Caco-2 (cell line): Measurements from ENCODE around the gene ZNF688. TPM values are rescaled to one million over a fixed set of nuclear protein-coding genes. Genes with fewer than 3 reads are reported as not detected.

Source experiments
- BruUV-seq: library from RNA; stranded (reverse); fragments of 400-500 nt; replicated peaks from 2 replicates; lab custom pipeline; 2021; lab: Mats Ljungman, UMichigan
- CTCF ChIA-PET: fragments of 300-600 bp; sonication (Branson Sonifier 250); formaldehyde crosslinking; loops from one replicate; lab custom pipeline; 2022; ENCODE audit warnings: antibody characterized with exemption; lab: Charles Lee
- POLR2A ChIA-PET: fragments of 300-600 bp; sonication (Branson Sonifier 250); formaldehyde crosslinking; loops from one replicate; lab custom pipeline; 2022; ENCODE audit warnings: antibody characterized with exemption; lab: Charles Lee
- DNase-seq, 2 experiments: peaks; one replicate each; pipeline versions ENCODE4 v3.0.0 to v3.0.0-alpha.2; 2020 to 2022
- H3K27me3 ChIP-seq: replicated peaks from 2 replicates; pipeline ENCODE4 v1.6.0; 2011; ENCODE audit warnings: low read length; ENCODE audit not compliant: control insufficient read depth, insufficient read depth
- H3K36me3 ChIP-seq: 2 replicates; pipeline ENCODE4 v1.5.1; 2011; ENCODE audit warnings: low read length; ENCODE audit not compliant: control insufficient read depth, insufficient read depth
- H3K4me1 ChIP-seq: fragments of 250-450 bp; sonication (Bioruptor Pico); 2 replicates; pipeline ENCODE4 v1.5.1; 2020; ENCODE audit warnings: mild to moderate bottlenecking
- H3K4me3 ChIP-seq: 2 replicates; pipeline ENCODE4 v1.5.1; 2011; ENCODE audit warnings: low read depth, mild to moderate bottlenecking, control low read depth, low read length
- H3K9me3 ChIP-seq: fragments of 250-450 bp; sonication (Bioruptor Pico); 2 replicates; pipeline ENCODE4 v1.5.1; 2020; ENCODE audit warnings: mild to moderate bottlenecking, moderate library complexity
- H3K27ac Mint-ChIP-seq: one replicate; pipeline ENCODE4 v1.8.0; 2022; ENCODE audit warnings: mixed read lengths; ENCODE audit not compliant: unreplicated experiment
- H3K27me3 Mint-ChIP-seq: one replicate; pipeline ENCODE4 v1.8.0; 2022; ENCODE audit warnings: mixed read lengths; ENCODE audit not compliant: insufficient read depth, unreplicated experiment
- H3K36me3 Mint-ChIP-seq: one replicate; pipeline ENCODE4 v1.8.0; 2022; ENCODE audit warnings: mild to moderate bottlenecking, mixed read lengths; ENCODE audit not compliant: insufficient read depth, unreplicated experiment
- H3K4me1 Mint-ChIP-seq: one replicate; pipeline ENCODE4 v1.8.0; 2022; ENCODE audit warnings: low read depth, mixed read lengths; ENCODE audit not compliant: unreplicated experiment
- H3K4me3 Mint-ChIP-seq: one replicate; pipeline ENCODE4 v1.8.0; 2022; ENCODE audit warnings: mild to moderate bottlenecking, moderate library complexity, mixed read lengths; ENCODE audit not compliant: unreplicated experiment
- H3K9me3 Mint-ChIP-seq: one replicate; pipeline ENCODE4 v1.8.0; 2022; ENCODE audit warnings: mixed read lengths; ENCODE audit not compliant: unreplicated experiment
- intact Hi-C: fragments of 100-400 bp; cut with micrococcal nuclease; formaldehyde crosslinking; loops from one replicate; pipeline ENCODE4 v1.10.0; 2022; ENCODE audit not compliant: unreplicated experiment
- total RNA-seq: library from RNA; stranded (reverse); gene quantifications from 2 replicates; pipeline ENCODE4 v1.2.3, GENCODE V29; 2022
- TF ChIP-seq, protein P1 (sequence below), 2 experiments: fragments of 200-600 bp in 1 of 2; IDR thresholded peaks; 1 replicate in 1 of 2; 2 replicates in 1 of 2; pipeline versions ENCODE4 v1.5.1 to v1.8.0; 2011 to 2022; ENCODE audit warnings: antibody characterized with exemption in 1 of 2, control low read depth in 1 of 2, inconsistent platforms in 1 of 2, low read depth in 1 of 2, low read length in 1 of 2, mild to moderate bottlenecking in 1 of 2, moderate library complexity in 1 of 2; ENCODE audit not compliant: insufficient read depth in 1 of 2, severe bottlenecking in 1 of 2, unreplicated experiment in 1 of 2

The ZNF688 gene
- total RNA-seq, 1 experiment from 2014 or later: 6.2 TPM

DNA sequence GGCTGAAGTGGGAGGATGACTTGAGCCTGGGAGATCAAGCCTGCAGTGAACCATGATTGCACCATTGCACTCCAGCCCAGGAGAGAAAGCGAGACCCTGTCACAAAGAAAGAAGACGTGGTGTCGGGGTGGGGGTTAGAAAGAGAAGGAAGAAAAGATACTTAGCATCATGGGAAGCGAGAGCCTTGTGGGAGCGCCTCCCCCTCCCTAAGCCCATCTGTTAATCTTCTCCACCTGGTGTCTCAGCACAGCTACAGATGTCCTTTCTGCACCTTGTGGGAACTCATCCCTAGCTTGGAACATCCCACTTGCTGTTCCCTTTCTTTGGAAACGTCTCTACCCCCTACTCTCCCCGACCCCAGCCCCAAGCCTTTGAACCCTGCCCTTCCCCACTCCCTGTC, 6.0 kb downstream of the ZNF688 start:
- DNase-seq: no peak
- H3K27ac Mint-ChIP-seq: no peak overlapping the region
- Histone ChIP-seq H3K36me3 (no peaks in the 10 kb centered on the region), H3K9me3 (no peaks in the 10 kb centered on the region), H3K27me3 (no peaks in the 10 kb centered on the region), H3K4me3 (no peak overlapping the region), H3K4me1 (no peaks in the 10 kb centered on the region)
- H3K4me1 Mint-ChIP-seq: no peaks in the 10 kb centered on the region
- intact Hi-C loops: no loop called here
- POLR2A ChIA-PET: no interaction called here
- no TSS peak for BruUV-seq
- TF ChIP-seq, protein P1, sequence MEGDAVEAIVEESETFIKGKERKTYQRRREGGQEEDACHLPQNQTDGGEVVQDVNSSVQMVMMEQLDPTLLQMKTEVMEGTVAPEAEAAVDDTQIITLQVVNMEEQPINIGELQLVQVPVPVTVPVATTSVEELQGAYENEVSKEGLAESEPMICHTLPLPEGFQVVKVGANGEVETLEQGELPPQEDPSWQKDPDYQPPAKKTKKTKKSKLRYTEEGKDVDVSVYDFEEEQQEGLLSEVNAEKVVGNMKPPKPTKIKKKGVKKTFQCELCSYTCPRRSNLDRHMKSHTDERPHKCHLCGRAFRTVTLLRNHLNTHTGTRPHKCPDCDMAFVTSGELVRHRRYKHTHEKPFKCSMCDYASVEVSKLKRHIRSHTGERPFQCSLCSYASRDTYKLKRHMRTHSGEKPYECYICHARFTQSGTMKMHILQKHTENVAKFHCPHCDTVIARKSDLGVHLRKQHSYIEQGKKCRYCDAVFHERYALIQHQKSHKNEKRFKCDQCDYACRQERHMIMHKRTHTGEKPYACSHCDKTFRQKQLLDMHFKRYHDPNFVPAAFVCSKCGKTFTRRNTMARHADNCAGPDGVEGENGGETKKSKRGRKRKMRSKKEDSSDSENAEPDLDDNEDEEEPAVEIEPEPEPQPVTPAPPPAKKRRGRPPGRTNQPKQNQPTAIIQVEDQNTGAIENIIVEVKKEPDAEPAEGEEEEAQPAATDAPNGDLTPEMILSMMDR (IDR thresholded peaks at IDR 0.05; ENCODE audit: insufficient read depth in 1 of 2, low read depth in 1 of 2, low read length in 1 of 2, severe bottlenecking in 1 of 2, unreplicated experiment in 1 of 2): no peak
- H3K36me3 Mint-ChIP-seq: peaks cover 7% of the 10 kb centered on the region
- no peak overlapping the region for H3K4me3 Mint-ChIP-seq
- CTCF ChIA-PET: interaction anchor here (0.6 kb wide), 1 partner anchor 29 kb away, joined by 6 read pairs; no protein-coding TSS in a partner anchor
- H3K9me3 Mint-ChIP-seq: no peaks in the 10 kb centered on the region
- H3K27me3 Mint-ChIP-seq: no peaks in the 10 kb centered on the region

DNA sequence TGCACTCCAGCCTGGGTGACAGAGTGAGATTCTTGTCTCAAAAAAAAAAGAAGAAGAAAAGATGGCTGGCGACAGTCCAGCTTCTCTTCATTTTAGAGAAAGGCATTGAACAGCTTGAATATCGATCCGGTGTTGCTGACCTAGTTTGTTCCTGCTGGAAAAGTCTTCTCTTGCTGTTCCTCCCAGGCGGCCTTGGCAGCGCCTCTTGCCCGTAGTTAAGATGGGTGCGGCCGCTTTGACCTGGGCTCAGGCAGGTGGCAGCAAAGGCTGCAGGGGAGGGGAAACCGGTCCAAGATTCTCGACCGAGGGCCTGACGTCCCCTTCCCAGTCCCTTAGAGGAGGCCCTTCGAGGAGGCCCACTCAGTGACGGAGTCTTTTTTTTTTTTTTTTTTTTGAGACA, 9.5 kb downstream of the ZNF688 start:
- Mint-ChIP-seq H3K27ac (no peak overlapping the region), H3K27me3 (no peaks in the 10 kb centered on the region), H3K4me1 (no peaks in the 10 kb centered on the region), H3K9me3 (no peaks in the 10 kb centered on the region), H3K36me3 (peaks cover 7% of the 10 kb centered on the region), H3K4me3 (no peak overlapping the region)
- Histone ChIP-seq H3K4me1 (peaks cover 5% of the 10 kb centered on the region; the same call in 1 of the 2 replicates), H3K27me3 (no peaks in the 10 kb centered on the region), H3K9me3 (no peaks in the 10 kb centered on the region), H3K4me3 (no peak overlapping the region), H3K36me3 (no peaks in the 10 kb centered on the region)
- ChIA-PET CTCF (no interaction called here), POLR2A (interaction anchor here (0.6 kb wide), 1 partner anchor 29 kb away, joined by 3 read pairs; no protein-coding TSS in a partner anchor)
- intact Hi-C loops: no loop called here
- TF ChIP-seq, protein P1 (IDR thresholded peaks at IDR 0.05; ENCODE audit: insufficient read depth in 1 of 2, low read depth in 1 of 2, low read length in 1 of 2, severe bottlenecking in 1 of 2, unreplicated experiment in 1 of 2): no peak
- BruUV-seq: no TSS peak
- DNase-seq: no peak

DNA sequence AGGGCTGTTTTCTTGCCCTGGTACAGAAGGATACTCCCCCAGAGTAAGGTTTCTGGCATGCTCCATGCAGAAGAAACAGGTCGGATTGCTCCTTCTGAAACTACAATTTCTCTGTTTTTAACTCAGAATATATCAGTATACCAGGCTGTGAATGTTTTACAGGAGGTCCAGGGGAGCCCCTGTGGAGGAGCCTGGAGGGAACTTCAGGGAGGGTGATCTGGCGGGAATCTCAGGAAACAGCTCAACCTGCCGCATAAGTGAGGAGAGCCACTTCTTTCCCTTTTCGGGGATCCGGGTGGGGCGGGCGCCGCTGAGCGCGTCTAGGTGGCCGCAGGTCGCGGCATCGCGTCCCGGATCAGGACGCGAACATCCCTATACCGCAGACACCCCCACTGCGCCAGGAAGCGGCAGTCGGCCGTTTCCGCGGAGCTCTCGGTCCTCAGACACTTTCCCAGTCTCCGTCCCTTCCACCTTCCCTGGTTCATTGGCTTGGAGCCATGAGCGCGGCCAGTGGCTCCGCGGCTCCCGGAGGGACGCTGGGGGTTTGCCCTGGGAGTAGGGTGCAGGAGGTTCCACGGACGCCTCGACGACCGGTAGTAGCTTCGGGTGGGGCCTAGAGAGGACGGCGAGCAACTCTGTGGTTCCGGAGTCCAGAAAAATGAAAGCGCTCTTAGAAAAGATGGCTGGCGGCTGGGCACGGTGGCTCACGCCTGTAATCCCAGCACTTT, 10.3 kb downstream of the ZNF688 start:
- peaks cover 3% of the 10 kb centered on the region for H3K4me1 Mint-ChIP-seq
- no peaks in the 10 kb centered on the region for H3K9me3 Mint-ChIP-seq
- peaks cover 4% of the 10 kb centered on the region for H3K36me3 Mint-ChIP-seq
- H3K27me3 ChIP-seq: no peaks in the 10 kb centered on the region
- no peak overlapping the region for H3K4me3 ChIP-seq
- intact Hi-C loops: no loop called here
- no peak overlapping the region for H3K27ac Mint-ChIP-seq
- no peaks in the 10 kb centered on the region for H3K9me3 ChIP-seq
- ChIA-PET POLR2A (no interaction called here), CTCF (no interaction called here)
- no peak for DNase-seq
- H3K4me1 ChIP-seq: peaks cover 5% of the 10 kb centered on the region; the same call in 1 of the 2 replicates
- no peak overlapping the region for H3K4me3 Mint-ChIP-seq
- TF ChIP-seq, protein P1 (IDR thresholded peaks at IDR 0.05; ENCODE audit: insufficient read depth in 1 of 2, low read depth in 1 of 2, low read length in 1 of 2, severe bottlenecking in 1 of 2, unreplicated experiment in 1 of 2): no peak
- H3K27me3 Mint-ChIP-seq: no peaks in the 10 kb centered on the region
- peaks cover under 1% of the 10 kb centered on the region for H3K36me3 ChIP-seq
- BruUV-seq: no TSS peak
